RWPE1 (cell line): ENCODE data around the gene IGSF5.

Experiments
- CTCF ChIA-PET: fragments of 350-600 bp; sonication (Branson Sonifier 250); formaldehyde crosslinking; extraction: SDS; loops from one replicate; lab custom pipeline; 2021; lab: Yijun Ruan, JAX
- POLR2A ChIA-PET: fragments of 400-600 bp; formaldehyde crosslinking; extraction: SDS; loops from one replicate; lab custom pipeline; 2020; ENCODE audit warnings: antibody characterized with exemption; ENCODE audit not compliant: low non-redundant PET; lab: Yijun Ruan, JAX
- DNase-seq: peaks from one replicate; pipeline ENCODE4 v3.0.0; 2012; ENCODE audit warnings: low spot score
- H3K27ac ChIP-seq: fragments of 450-650 bp; 2 replicates; pipeline ENCODE4 v1.5.1; 2017
- TF ChIP-seq, protein P1 (sequence below): fragments of 450-650 bp; conservative IDR thresholded peaks from 2 replicates; pipeline ENCODE4 v1.5.1; 2017; ENCODE audit warnings: low read depth, mild to moderate bottlenecking

IGSF5 gene

DNA sequence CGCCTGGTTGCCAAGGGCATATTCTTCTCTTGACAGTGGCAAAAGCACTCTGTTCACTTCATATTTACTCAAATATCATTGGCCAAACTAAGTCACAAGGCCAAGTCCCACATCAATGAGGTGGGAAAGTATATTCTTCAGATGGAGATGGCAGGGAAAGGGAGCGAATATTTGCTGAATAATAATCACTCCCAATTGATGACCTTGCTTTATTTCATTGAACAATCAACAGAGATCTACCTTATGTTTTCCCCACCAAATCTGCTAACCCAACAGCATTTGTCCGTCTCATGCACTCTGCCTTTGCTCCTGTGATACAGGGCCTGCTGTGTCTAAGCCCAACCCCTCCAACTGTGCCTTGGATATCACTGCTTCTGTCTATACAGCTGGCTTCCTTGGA is 77.1 kb downstream of the IGSF5 start:
- no peak overlapping the region for H3K27ac ChIP-seq
- CTCF ChIA-PET = no interaction called here

DNA sequence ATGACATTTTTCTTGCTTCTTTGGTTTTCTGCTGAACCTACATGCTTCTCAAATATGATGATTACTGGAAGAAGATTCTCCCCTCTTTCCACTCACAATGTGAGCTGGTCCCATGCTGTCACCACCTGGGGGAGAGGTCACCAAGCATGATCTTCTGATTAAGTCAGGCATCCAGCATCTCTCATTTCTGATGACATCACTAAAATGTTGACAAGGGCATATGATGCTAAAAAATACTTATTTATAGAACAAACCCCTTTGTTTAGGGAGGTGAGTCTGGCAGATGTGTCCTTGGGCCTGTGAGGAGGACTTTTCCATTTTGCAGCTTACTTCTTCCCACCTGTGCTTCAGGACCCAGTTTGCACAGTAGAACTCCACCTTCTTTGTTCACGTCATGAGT is 80.3 kb downstream of the IGSF5 start:
- ChIA-PET CTCF (no interaction called here), POLR2A (no interaction called here)
- no peak overlapping the region for H3K27ac ChIP-seq
- TF ChIP-seq, protein P1, sequence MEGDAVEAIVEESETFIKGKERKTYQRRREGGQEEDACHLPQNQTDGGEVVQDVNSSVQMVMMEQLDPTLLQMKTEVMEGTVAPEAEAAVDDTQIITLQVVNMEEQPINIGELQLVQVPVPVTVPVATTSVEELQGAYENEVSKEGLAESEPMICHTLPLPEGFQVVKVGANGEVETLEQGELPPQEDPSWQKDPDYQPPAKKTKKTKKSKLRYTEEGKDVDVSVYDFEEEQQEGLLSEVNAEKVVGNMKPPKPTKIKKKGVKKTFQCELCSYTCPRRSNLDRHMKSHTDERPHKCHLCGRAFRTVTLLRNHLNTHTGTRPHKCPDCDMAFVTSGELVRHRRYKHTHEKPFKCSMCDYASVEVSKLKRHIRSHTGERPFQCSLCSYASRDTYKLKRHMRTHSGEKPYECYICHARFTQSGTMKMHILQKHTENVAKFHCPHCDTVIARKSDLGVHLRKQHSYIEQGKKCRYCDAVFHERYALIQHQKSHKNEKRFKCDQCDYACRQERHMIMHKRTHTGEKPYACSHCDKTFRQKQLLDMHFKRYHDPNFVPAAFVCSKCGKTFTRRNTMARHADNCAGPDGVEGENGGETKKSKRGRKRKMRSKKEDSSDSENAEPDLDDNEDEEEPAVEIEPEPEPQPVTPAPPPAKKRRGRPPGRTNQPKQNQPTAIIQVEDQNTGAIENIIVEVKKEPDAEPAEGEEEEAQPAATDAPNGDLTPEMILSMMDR = no peak
- no peak for DNase-seq

More for the DNA sequence above, 77.1 kb downstream of the IGSF5 start:
- DNase-seq = no peak
- POLR2A ChIA-PET = no interaction called here
- TF ChIP-seq, protein P1 = no peak

DNA sequence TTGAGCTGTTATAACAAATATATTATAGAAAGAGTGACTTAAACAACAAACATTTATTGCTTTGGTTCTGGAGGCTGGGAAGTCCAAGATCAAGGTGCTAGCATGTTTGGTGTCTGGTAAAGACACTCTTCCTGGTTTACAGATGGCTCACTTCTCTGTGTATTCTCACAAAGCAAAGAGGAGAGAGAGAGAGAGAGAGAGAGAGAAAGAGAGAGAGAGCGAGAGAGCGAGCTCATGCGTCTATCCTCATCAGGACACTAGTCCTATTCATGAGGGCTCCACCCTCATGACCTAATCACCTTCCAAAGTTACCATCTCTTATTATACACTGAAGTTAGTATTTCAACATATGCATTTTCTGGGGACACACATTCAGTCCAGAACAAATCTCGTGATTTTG is 89.6 kb downstream of the IGSF5 start:
- DNase-seq = no peak
- POLR2A ChIA-PET = no interaction called here
- TF ChIP-seq, protein P1 = no peak
- no peak overlapping the region for H3K27ac ChIP-seq
- CTCF ChIA-PET = no interaction called here

DNA sequence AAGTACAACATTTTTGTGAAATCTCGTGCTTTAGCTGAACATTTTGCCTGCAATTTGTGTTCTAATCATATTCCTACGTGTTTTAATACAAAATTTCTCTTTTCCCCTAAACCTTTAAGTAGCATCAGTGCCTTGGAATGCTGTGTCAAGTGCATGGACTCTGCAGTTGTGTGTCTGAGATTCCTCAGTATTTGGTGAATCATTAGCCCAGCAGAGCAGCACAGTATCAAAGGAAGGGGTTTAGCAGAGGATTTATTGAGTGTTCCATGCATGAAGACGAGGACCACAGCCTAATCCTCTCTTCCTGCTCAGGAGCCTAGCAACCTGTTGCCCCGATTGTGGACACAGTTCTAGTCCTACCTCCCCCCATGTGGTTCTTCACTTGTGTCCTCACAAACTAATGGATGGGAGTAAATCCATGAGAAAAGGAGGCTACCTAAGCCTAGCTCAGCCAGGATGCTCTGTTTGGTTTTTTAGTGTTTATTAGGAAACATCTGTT is 92.9 kb downstream of the IGSF5 start:
- DNase-seq = no peak
- TF ChIP-seq, protein P1 = no peak
- no peak overlapping the region for H3K27ac ChIP-seq
- CTCF ChIA-PET = no interaction called here
- POLR2A ChIA-PET = no interaction called here

DNA sequence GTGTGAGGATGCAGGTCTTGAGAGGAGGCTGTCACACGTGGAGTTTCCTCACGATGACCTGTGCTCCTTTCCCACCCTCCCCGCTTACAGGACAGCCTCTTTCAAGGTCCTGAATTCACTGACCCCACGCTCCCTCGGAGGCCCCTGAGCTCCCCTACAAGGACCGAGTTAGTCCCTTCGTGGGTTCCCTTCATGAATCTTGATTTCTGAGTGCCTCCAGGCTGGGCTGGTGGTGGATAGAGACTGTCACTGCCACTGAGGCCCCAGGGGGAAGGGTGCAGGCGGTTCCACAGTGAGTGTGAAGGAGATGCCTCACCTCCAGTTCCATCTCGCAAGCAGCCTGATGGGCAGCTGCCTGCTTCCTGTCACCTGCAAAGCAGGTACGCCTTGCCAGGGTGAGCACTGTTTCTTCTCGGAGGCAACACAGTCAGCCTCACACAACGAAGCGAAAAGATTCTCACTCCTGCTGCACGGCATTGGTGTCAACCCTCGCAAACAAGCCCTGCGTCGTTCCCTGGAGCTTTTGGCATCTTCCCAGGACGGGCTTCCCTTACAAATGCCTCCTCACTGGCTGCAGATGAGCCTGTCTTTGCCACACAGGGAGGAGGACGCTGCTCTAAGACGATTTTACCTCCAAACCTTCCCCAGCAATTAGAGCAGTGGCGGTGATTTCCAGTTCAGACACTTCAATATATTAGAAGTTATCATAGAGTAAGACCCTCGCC is 95.6 kb downstream of the IGSF5 start:
- TF ChIP-seq, protein P1 = no peak
- H3K27ac ChIP-seq = no peak overlapping the region
- no peak for DNase-seq
- CTCF ChIA-PET = interaction anchor here (0.8 kb wide), 1 partner anchor 68 kb away, joined by 3 read pairs; no protein-coding TSS in a partner anchor
- POLR2A ChIA-PET = no interaction called here

DNA sequence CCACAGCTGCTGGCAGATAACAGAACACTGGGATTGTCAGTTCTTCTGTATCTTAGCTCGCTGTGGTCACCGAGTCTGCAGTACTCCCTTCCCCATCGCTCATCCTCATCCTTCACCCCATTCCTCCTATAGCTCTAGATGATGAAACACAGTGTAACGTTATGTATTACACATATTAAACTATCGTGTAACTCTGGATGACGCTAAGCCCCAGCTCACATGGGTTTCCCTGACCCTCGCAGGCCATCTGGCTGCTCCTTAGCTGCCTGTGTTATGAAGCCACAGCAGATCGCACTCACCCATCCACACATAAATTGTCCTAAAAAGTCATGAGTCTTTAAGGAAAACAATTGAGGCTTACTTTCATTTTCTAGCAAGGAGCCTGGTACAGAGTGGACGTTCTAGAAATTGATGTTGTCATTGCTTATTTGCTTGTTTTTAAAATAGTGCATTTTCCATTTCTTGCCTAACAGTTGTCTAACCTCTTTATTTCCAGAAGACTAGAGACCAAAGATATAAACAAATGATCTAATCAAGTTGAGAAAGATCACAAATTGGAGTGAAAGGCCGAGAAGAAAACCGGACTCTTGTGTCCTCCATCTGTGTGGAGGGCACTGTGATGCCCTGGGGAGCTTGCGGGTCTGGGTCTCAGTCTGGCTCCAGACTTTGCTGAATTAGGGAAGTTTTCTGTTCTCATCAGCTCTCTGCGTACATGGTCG is 97.9 kb downstream of the IGSF5 start:
- DNase-seq = no peak
- TF ChIP-seq, protein P1 = no peak
- H3K27ac ChIP-seq = no peak overlapping the region
- ChIA-PET POLR2A (no interaction called here), CTCF (no interaction called here)
